NCI-H460 (cell line): Measurements from ENCODE around the gene RIN3. TPM values are rescaled to one million over a fixed set of nuclear protein-coding genes. Genes with fewer than 3 reads are reported as not detected.

Source experiments
- DNase-seq: peaks from one replicate; pipeline ENCODE4 v3.0.0-alpha.2; 2016; ENCODE audit warnings: low read depth; ENCODE audit errors: extremely low read depth
- total RNA-seq: library from RNA; depleted of rRNA; stranded (reverse); fragments of >200 nt; shearing (Covaris generic); gene quantifications from 2 replicates; pipeline ENCODE4 v1.2.3, GENCODE V29; 2014

RIN3 gene
- total RNA-seq, 1 experiment from 2014 or later, result 2.5 TPM

- DNase-seq, result no peak
Observed at GRCh38 chr14:92641306-92641705, 127.7 kb downstream of the RIN3 start.

- DNase-seq, result no peak
Observed at GRCh38 chr14:92644171-92644969, 130.8 kb downstream of the RIN3 start.

GRCh38 chr14:92644970-92645515 lies 131.5 kb downstream of the RIN3 start:
- no peak for DNase-seq

- DNase-seq, result no peak
Observed at GRCh38 chr14:92645841-92646478, 132.4 kb downstream of the RIN3 start.

GRCh38 chr14:92646952-92647796 lies 133.6 kb downstream of the RIN3 start:
- no peak for DNase-seq

GRCh38 chr14:92647797-92648279 lies 134.3 kb downstream of the RIN3 start:
- DNase-seq, result no peak

GRCh38 chr14:92649066-92649465 lies 135.5 kb downstream of the RIN3 start:
- DNase-seq, result no peak

GRCh38 chr14:92649934-92650545 lies 136.5 kb downstream of the RIN3 start:
- DNase-seq, result no peak

GRCh38 chr14:92650581-92651105 lies 137.1 kb downstream of the RIN3 start:
- no peak for DNase-seq

- DNase-seq, result no peak
Observed at GRCh38 chr14:92651106-92651757, 137.7 kb downstream of the RIN3 start.

GRCh38 chr14:92651758-92652406 lies 138.3 kb downstream of the RIN3 start:
- DNase-seq, result no peak

GRCh38 chr14:92652413-92653151 lies 139.0 kb downstream of the RIN3 start:
- no peak for DNase-seq

- DNase-seq, result no peak
Observed at GRCh38 chr14:92653162-92653651, 139.6 kb downstream of the RIN3 start.

- no peak for DNase-seq
Observed at GRCh38 chr14:92654239-92654901, 140.8 kb downstream of the RIN3 start.

- no peak for DNase-seq
Observed at GRCh38 chr14:92655419-92656201, 142.0 kb downstream of the RIN3 start.

- DNase-seq, result no peak
Observed at GRCh38 chr14:92656306-92657081, 142.9 kb downstream of the RIN3 start.
